ENCODE results near the gene CKM.
"Not testable (repeated sequence)": the region's sequence is repeated elsewhere in the genome, so short reads cannot be mapped to it uniquely, and the experiment has no call there.

The CKM gene

GRCh38 chr19:45311621-45312020 is 11.1 kb downstream of the CKM start:
- TF ChIP-seq EZH2 (IDR thresholded peaks at IDR 0.05; ENCODE audit: borderline replicate concordance, low read length) (no peak), CTCF (IDR thresholded peaks at IDR 0.05; ENCODE audit: low read length) (no peak)
- H3K27me3 ChIP-seq (ENCODE audit: insufficient read depth, low read length) = peaks cover 2% of the 10 kb centered on the region; the same call in 1 of the 2 replicates
- no peaks in the 10 kb centered on the region for H4K20me1 ChIP-seq (ENCODE audit: insufficient read depth, low read length)
- no peak overlapping the region for H3K9ac ChIP-seq (ENCODE audit: low read length)
- H2AFZ ChIP-seq (ENCODE audit: low read length) = no peak overlapping the region
- no peaks in the 10 kb centered on the region for H3F3A ChIP-seq (ENCODE audit: insufficient read depth, low read length)
- no peaks in the 10 kb centered on the region for H3K79me2 ChIP-seq (ENCODE audit: insufficient read depth, low read length)
- no peaks in the 10 kb centered on the region for H3K9me3 ChIP-seq (ENCODE audit: low read length)
- no peak overlapping the region for H3K27ac ChIP-seq (ENCODE audit: low read depth, low read length, poor library complexity, severe bottlenecking)
- no peak overlapping the region for H3K4me2 ChIP-seq (ENCODE audit: low read length)
- H3K9me2 ChIP-seq (ENCODE audit: low read depth, low read length) = no peaks in the 10 kb centered on the region
- H3K4me1 ChIP-seq (ENCODE audit: insufficient read depth, low read length, severe bottlenecking) = peaks cover 9% of the 10 kb centered on the region
- no peak overlapping the region for H3K4me3 ChIP-seq (ENCODE audit: low read depth, low read length, poor library complexity, severe bottlenecking)
- no peaks in the 10 kb centered on the region for H3K36me3 ChIP-seq (ENCODE audit: insufficient read depth, low read length)

GRCh38 chr19:45309322-45309721 is 13.4 kb downstream of the CKM start:
- H3K4me2 ChIP-seq (ENCODE audit: low read length); H3K4me3 ChIP-seq (ENCODE audit: low read depth, low read length, poor library complexity, severe bottlenecking); H3K9me2 ChIP-seq (ENCODE audit: low read depth, low read length); H3K79me2 ChIP-seq (ENCODE audit: insufficient read depth, low read length); H2AFZ ChIP-seq (ENCODE audit: low read length); H3K9me3 ChIP-seq (ENCODE audit: low read length); H3K27me3 ChIP-seq (ENCODE audit: insufficient read depth, low read length); H3F3A ChIP-seq (ENCODE audit: insufficient read depth, low read length); H3K4me1 ChIP-seq (ENCODE audit: insufficient read depth, low read length, severe bottlenecking); H3K27ac ChIP-seq (ENCODE audit: low read depth, low read length, poor library complexity, severe bottlenecking); H4K20me1 ChIP-seq (ENCODE audit: insufficient read depth, low read length); H3K36me3 ChIP-seq (ENCODE audit: insufficient read depth, low read length); H3K9ac ChIP-seq (ENCODE audit: low read length): not testable (repeated sequence)

GRCh38 chr19:45307361-45307760 is 15.3 kb downstream of the CKM start:
- Histone ChIP-seq H3K9me3 (ENCODE audit: low read length) (no peaks in the 10 kb centered on the region), H3K4me3 (ENCODE audit: low read depth, low read length, poor library complexity, severe bottlenecking) (no peak overlapping the region)

More at GRCh38 chr19:45307361-45307760, 15.3 kb downstream of the CKM start:
- Histone ChIP-seq H3K9me2 (ENCODE audit: low read depth, low read length) (no peaks in the 10 kb centered on the region), H4K20me1 (ENCODE audit: insufficient read depth, low read length) (no peaks in the 10 kb centered on the region), H3K9ac (ENCODE audit: low read length) (no peak overlapping the region), H3K4me2 (ENCODE audit: low read length) (no peak overlapping the region), H3K4me1 (ENCODE audit: insufficient read depth, low read length, severe bottlenecking) (no peaks in the 10 kb centered on the region), H3K27ac (ENCODE audit: low read depth, low read length, poor library complexity, severe bottlenecking) (no peak overlapping the region), H3K36me3 (ENCODE audit: insufficient read depth, low read length) (no peaks in the 10 kb centered on the region), H3F3A (ENCODE audit: insufficient read depth, low read length) (no peaks in the 10 kb centered on the region), H3K79me2 (ENCODE audit: insufficient read depth, low read length) (no peaks in the 10 kb centered on the region), H3K27me3 (ENCODE audit: insufficient read depth, low read length) (no peaks in the 10 kb centered on the region), H2AFZ (ENCODE audit: low read length) (no peak overlapping the region)
- TF ChIP-seq CTCF (IDR thresholded peaks at IDR 0.05; ENCODE audit: low read length) (no peak), EZH2 (IDR thresholded peaks at IDR 0.05; ENCODE audit: borderline replicate concordance, low read length) (no peak)
